Measurements from ENCODE around the gene MAMDC2. TPM values are rescaled to one million over a fixed set of nuclear protein-coding genes. Genes with fewer than 3 reads are reported as not detected.

Gene MAMDC2
- total and polyA plus RNA-seq, 2 donors from 2014 or later, result 1.5 to 7.1 TPM

DNA sequence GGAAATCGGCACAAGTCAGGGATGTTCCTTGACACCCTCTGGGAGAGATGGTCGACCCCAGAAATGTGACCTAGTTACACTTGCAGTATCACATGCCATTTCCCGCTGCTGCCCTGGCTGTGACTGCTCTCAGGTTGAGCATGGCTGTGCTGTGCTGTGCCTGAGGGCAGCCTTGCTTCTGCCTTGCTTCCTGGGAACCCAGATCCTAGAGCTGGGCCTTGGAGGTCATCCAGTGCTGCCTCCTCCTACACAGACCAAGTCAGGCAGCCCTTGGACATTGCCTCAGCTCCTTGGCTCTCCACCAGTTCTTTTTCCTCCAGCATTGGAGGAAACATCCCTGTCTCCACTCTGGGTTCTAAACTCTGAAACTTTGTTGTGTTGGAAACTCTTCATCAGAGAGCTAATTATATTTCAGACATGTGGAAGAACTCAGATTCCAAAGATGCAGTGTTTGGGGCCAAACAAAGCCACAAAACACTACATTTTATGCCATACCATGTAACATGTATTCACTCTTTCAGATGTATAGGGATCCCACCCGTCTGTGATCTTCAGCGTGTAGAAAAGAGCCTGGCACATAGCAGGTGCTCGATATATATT is 6.1 kb downstream of the MAMDC2 start:
- peak in 1 of 5 donors; percentile 89 for DNase-seq
- FAIRE-seq, result no peak
- intact Hi-C loops (cut with DNase I), result no loop called here
- no peaks in the 10 kb centered on the region for H3K9me3 ChIP-seq (ENCODE audit: control insufficient read depth in 2 of 3, insufficient read depth in 1 of 3, low read length in 3 of 3)
- TF ChIP-seq, protein P1, sequence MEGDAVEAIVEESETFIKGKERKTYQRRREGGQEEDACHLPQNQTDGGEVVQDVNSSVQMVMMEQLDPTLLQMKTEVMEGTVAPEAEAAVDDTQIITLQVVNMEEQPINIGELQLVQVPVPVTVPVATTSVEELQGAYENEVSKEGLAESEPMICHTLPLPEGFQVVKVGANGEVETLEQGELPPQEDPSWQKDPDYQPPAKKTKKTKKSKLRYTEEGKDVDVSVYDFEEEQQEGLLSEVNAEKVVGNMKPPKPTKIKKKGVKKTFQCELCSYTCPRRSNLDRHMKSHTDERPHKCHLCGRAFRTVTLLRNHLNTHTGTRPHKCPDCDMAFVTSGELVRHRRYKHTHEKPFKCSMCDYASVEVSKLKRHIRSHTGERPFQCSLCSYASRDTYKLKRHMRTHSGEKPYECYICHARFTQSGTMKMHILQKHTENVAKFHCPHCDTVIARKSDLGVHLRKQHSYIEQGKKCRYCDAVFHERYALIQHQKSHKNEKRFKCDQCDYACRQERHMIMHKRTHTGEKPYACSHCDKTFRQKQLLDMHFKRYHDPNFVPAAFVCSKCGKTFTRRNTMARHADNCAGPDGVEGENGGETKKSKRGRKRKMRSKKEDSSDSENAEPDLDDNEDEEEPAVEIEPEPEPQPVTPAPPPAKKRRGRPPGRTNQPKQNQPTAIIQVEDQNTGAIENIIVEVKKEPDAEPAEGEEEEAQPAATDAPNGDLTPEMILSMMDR (IDR thresholded peaks at IDR 0.05; ENCODE audit: borderline replicate concordance, extremely low read depth, insufficient read depth), result no peak
- H3K9ac ChIP-seq (ENCODE audit: low read length in 3 of 3), result no peak overlapping the region
- H3K4me1 ChIP-seq (ENCODE audit: control insufficient read depth in 2 of 3, insufficient read depth in 2 of 3, low read depth in 1 of 3, low read length in 3 of 3), result peaks cover 0 to 7% (median 0%) of the 10 kb centered on the region in 3 donors
- no peak overlapping the region for H3K4me3 ChIP-seq (ENCODE audit: low read length in 3 of 3)
- no peaks in the 10 kb centered on the region for H3K27me3 ChIP-seq (ENCODE audit: control insufficient read depth, insufficient read depth, low read length)
- no peaks in the 10 kb centered on the region for H3K36me3 ChIP-seq (ENCODE audit: control insufficient read depth in 2 of 3, insufficient read depth in 3 of 3, low read length in 3 of 3)
- no peak overlapping the region for H3K27ac ChIP-seq (ENCODE audit: low read depth in 2 of 2, low read length in 2 of 2)

DNA sequence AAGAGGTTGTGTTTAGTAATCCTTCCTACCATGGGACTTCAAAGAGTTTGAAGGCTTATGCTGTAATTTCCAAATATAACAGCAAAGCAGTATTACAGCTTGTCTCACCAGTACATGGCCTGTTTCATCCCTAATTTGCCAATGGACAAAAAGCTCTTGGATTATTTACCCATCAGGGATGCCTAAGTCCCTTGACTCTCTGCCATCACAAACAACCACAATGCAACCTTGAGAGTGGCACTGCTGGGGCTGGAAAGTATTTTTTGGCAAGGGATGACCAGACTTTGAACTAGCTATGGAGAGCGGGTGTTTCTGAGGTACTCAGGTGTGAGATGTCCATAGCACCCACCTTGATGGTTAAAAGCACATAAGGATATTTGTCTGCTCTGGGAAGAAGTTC is 9.1 kb downstream of the MAMDC2 start:
- TF ChIP-seq, protein P1 (IDR thresholded peaks at IDR 0.05; ENCODE audit: borderline replicate concordance, extremely low read depth, insufficient read depth), result no peak
- no peak overlapping the region for H3K4me3 ChIP-seq (ENCODE audit: low read length in 3 of 3)
- no peak overlapping the region for H3K27ac ChIP-seq (ENCODE audit: low read depth in 2 of 2, low read length in 2 of 2)
- H3K36me3 ChIP-seq (ENCODE audit: control insufficient read depth in 2 of 3, insufficient read depth in 3 of 3, low read length in 3 of 3), result no peaks in the 10 kb centered on the region
- DNase-seq (no peak), FAIRE-seq (no peak)
- intact Hi-C loops (cut with DNase I), result no loop called here
- H3K9me3 ChIP-seq (ENCODE audit: control insufficient read depth in 2 of 3, insufficient read depth in 1 of 3, low read length in 3 of 3), result no peaks in the 10 kb centered on the region
- H3K4me1 ChIP-seq (ENCODE audit: control insufficient read depth in 2 of 3, insufficient read depth in 2 of 3, low read depth in 1 of 3, low read length in 3 of 3), result peaks cover 0 to 7% (median 0%) of the 10 kb centered on the region in 3 donors
- no peak overlapping the region for H3K9ac ChIP-seq (ENCODE audit: low read length in 3 of 3)
- no peaks in the 10 kb centered on the region for H3K27me3 ChIP-seq (ENCODE audit: control insufficient read depth, insufficient read depth, low read length)

DNA sequence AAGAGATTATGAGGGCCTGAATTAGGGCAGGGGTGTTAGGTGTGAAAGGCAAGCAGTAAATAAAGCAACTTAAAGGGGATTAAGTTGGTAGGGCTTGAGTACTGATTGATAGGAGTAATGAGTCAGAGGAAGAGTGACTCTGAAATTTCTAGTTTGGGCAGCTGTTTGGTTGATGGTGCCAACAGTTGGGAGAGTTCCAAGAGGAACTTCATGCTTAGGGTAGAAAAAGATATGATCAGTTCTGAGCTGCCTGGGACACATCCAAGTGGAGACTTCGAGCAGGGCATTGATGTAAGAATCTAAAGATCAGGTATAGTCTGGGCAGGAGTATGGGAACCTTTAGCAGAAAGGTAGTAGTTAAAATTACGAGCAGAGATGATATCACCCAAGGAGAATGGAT is 10.2 kb downstream of the MAMDC2 start:
- H3K36me3 ChIP-seq (ENCODE audit: control insufficient read depth in 2 of 3, insufficient read depth in 3 of 3, low read length in 3 of 3), result no peaks in the 10 kb centered on the region
- H3K27me3 ChIP-seq (ENCODE audit: control insufficient read depth, insufficient read depth, low read length), result no peaks in the 10 kb centered on the region
- FAIRE-seq (no peak), DNase-seq (no peak)
- H3K9me3 ChIP-seq (ENCODE audit: control insufficient read depth in 2 of 3, insufficient read depth in 1 of 3, low read length in 3 of 3), result no peaks in the 10 kb centered on the region
- no peak overlapping the region for H3K27ac ChIP-seq (ENCODE audit: low read depth in 2 of 2, low read length in 2 of 2)
- H3K4me3 ChIP-seq (ENCODE audit: low read length in 3 of 3), result no peak overlapping the region
- H3K9ac ChIP-seq (ENCODE audit: low read length in 3 of 3), result no peak overlapping the region
- TF ChIP-seq, protein P1 (IDR thresholded peaks at IDR 0.05; ENCODE audit: borderline replicate concordance, extremely low read depth, insufficient read depth), result no peak
- H3K4me1 ChIP-seq (ENCODE audit: control insufficient read depth in 2 of 3, insufficient read depth in 2 of 3, low read depth in 1 of 3, low read length in 3 of 3), result peaks cover 0 to 6% (median 0%) of the 10 kb centered on the region in 3 donors
- intact Hi-C loops (cut with DNase I), result no loop called here

DNA sequence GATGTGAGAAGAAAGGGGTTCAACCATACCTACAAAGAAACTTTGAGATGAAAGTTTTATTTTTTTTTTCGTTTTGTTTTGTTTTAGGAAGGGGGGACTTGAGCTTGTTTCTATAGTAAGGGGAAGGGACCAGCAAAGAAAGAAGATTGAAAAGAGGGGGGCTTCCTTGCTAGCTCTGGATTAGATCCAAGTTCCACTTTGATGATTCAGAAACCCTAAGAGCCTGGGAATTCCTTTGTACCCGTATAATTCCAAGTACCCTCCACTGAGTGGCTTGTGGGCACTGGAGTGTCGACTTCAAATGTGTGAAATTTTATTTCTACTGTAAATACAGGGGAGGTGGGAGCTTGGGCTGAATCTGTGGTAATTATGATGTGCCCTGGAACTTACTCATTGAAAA is 10.9 kb downstream of the MAMDC2 start:
- intact Hi-C loops (cut with DNase I), result no loop called here
- Histone ChIP-seq H3K4me1 (ENCODE audit: control insufficient read depth in 2 of 3, insufficient read depth in 2 of 3, low read depth in 1 of 3, low read length in 3 of 3) (peaks cover 0 to 2% (median 0%) of the 10 kb centered on the region in 3 donors), H3K27ac (ENCODE audit: low read depth in 2 of 2, low read length in 2 of 2) (no peak overlapping the region), H3K36me3 (ENCODE audit: control insufficient read depth in 2 of 3, insufficient read depth in 3 of 3, low read length in 3 of 3) (no peaks in the 10 kb centered on the region), H3K27me3 (ENCODE audit: control insufficient read depth, insufficient read depth, low read length) (no peaks in the 10 kb centered on the region), H3K9me3 (ENCODE audit: control insufficient read depth in 2 of 3, insufficient read depth in 1 of 3, low read length in 3 of 3) (no peaks in the 10 kb centered on the region), H3K4me3 (ENCODE audit: low read length in 3 of 3) (no peak overlapping the region), H3K9ac (ENCODE audit: low read length in 3 of 3) (no peak overlapping the region)
- no peak for DNase-seq
- FAIRE-seq, result no peak
- TF ChIP-seq, protein P1 (IDR thresholded peaks at IDR 0.05; ENCODE audit: borderline replicate concordance, extremely low read depth, insufficient read depth), result no peak
